Measurements from ENCODE around the gene MED14. TPM values are rescaled to one million over a fixed set of nuclear protein-coding genes. Genes with fewer than 3 reads are reported as not detected.

MED14 gene
- total and polyA plus RNA-seq, 2 of the 13 experiments (the other 11 are each of a cell fraction or from before 2014, with no cell fraction given), result 10.2 to 16.3 TPM

- TF ChIP-seq ELK4 (CRISPR knock-in tag; IDR thresholded peaks at IDR 0.05; ENCODE audit: borderline replicate concordance) (no peak), ARID2 (CRISPR knock-in tag; IDR thresholded peaks at IDR 0.05; ENCODE audit: borderline replicate concordance) (no peak), SPEN (CRISPR knock-in tag; IDR thresholded peaks at IDR 0.05; ENCODE audit: low read depth) (no peak), KMT2A (CRISPR knock-in tag; IDR thresholded peaks at IDR 0.05) (peak; percentile 76), MAX (IDR thresholded peaks at IDR 0.05) (peak; percentile 71), ELF3 (CRISPR knock-in tag; IDR thresholded peaks at IDR 0.05) (peak; percentile 45; the same call in 1 of the 2 replicates), ZNF777 (CRISPR knock-in tag; IDR thresholded peaks at IDR 0.05) (no peak), ZBTB42 (CRISPR knock-in tag; IDR thresholded peaks at IDR 0.05) (no peak), ZNF781 (CRISPR knock-in tag; IDR thresholded peaks at IDR 0.05; ENCODE audit: borderline replicate concordance, not compliant biosample characterization) (no peak), HNRNPH1 (optimal IDR thresholded peaks at IDR 0.05; ENCODE audit: low read depth, low read length) (no peak), ZMYM3 (CRISPR knock-in tag; IDR thresholded peaks at IDR 0.05) (no peak), RFX1 (IDR thresholded peaks at IDR 0.05) (no peak), ZBTB49 (CRISPR knock-in tag; IDR thresholded peaks at IDR 0.05; ENCODE audit: borderline replicate concordance) (no peak), TOE1 (CRISPR knock-in tag; IDR thresholded peaks at IDR 0.05) (no peak), SMC3 (IDR thresholded peaks at IDR 0.05; ENCODE audit: low read length) (no peak), KMT2B (CRISPR knock-in tag; IDR thresholded peaks at IDR 0.05) (peak; percentile 84), ZNF160 (CRISPR knock-in tag; IDR thresholded peaks at IDR 0.05) (no peak), THAP11 (CRISPR knock-in tag; IDR thresholded peaks at IDR 0.05) (peak; percentile 76), ZNF709 (CRISPR knock-in tag; IDR thresholded peaks at IDR 0.05) (no peak), ZNF747 (CRISPR knock-in tag; IDR thresholded peaks at IDR 0.05; ENCODE audit: borderline replicate concordance) (no peak), NBN (conservative IDR thresholded peaks at IDR 0.05) (no peak), KLF12 (CRISPR knock-in tag; IDR thresholded peaks at IDR 0.05; ENCODE audit: borderline replicate concordance) (peak; percentile 65; the same call in 1 of the 2 replicates), FOSL1 (CRISPR knock-in tag; IDR thresholded peaks at IDR 0.05; ENCODE audit: borderline replicate concordance) (no peak), ISX (CRISPR knock-in tag; conservative IDR thresholded peaks at IDR 0.05) (no peak), TBL1XR1 (IDR thresholded peaks at IDR 0.05; ENCODE audit: borderline replicate concordance, low read length, partially characterized antibody) (no peak), NKX3-1 (CRISPR knock-in tag; IDR thresholded peaks at IDR 0.05) (no peak)
Measured at GRCh38 chrX:40735325-40736169, at the start of gene MED14 (continued).

Measured in HepG2 (cell line).